CD4-positive, alpha-beta T cell treated with Interleukin-6 for 4 hours (primary cell): Measurements from ENCODE around the gene NCOA7.
"Not testable (repeated sequence)": the region's sequence is repeated elsewhere in the genome, so short reads cannot be mapped to it uniquely, and the experiment has no call there.

Source experiments
- DNase-seq: peaks from one replicate; pipeline ENCODE4 v3.0.0-alpha.2; 2020; ENCODE audit warnings: mixed read lengths

Gene NCOA7

GRCh38 chr6:125924169-125924568 is 133.4 kb downstream of the NCOA7 start:
- DNase-seq, result no peak

- no peak for DNase-seq
Observed at GRCh38 chr6:125924697-125925358, 134.1 kb downstream of the NCOA7 start.

- no peak for DNase-seq
Observed at GRCh38 chr6:125926711-125927110, 136.0 kb downstream of the NCOA7 start.

- no peak for DNase-seq
Observed at GRCh38 chr6:125927761-125928160, 137.0 kb downstream of the NCOA7 start.

- DNase-seq, result no peak
Observed at GRCh38 chr6:125930765-125931418, 140.1 kb downstream of the NCOA7 start.

- no peak for DNase-seq
Observed at GRCh38 chr6:125931733-125932450, 141.1 kb downstream of the NCOA7 start.

- DNase-seq, result no peak
Observed at GRCh38 chr6:125932451-125932795, 141.7 kb downstream of the NCOA7 start.

- DNase-seq, result not testable (repeated sequence)
Observed at GRCh38 chr6:125935520-125935919, 144.8 kb downstream of the NCOA7 start.

GRCh38 chr6:125939026-125939425 is 148.3 kb downstream of the NCOA7 start:
- no peak for DNase-seq

GRCh38 chr6:125939791-125940190 is 149.0 kb downstream of the NCOA7 start:
- no peak for DNase-seq

- no peak for DNase-seq
Observed at GRCh38 chr6:125940247-125941041, 149.7 kb downstream of the NCOA7 start.

GRCh38 chr6:125942672-125943527 is 152.1 kb downstream of the NCOA7 start:
- no peak for DNase-seq

- DNase-seq, result no peak
Observed at GRCh38 chr6:125943528-125944433, 153.0 kb downstream of the NCOA7 start.

- no peak for DNase-seq
Observed at GRCh38 chr6:125944434-125944816, 153.7 kb downstream of the NCOA7 start.

GRCh38 chr6:125944896-125945295 is 154.1 kb downstream of the NCOA7 start:
- no peak for DNase-seq

- no peak for DNase-seq
Observed at GRCh38 chr6:125945378-125946141, 154.8 kb downstream of the NCOA7 start.

- no peak for DNase-seq
Observed at GRCh38 chr6:125947615-125948014, 156.9 kb downstream of the NCOA7 start.

- no peak for DNase-seq
Observed at GRCh38 chr6:125948455-125948854, 157.7 kb downstream of the NCOA7 start.

GRCh38 chr6:125949069-125949468 is 158.3 kb downstream of the NCOA7 start:
- no peak for DNase-seq

GRCh38 chr6:125950293-125950692 is 159.5 kb downstream of the NCOA7 start:
- DNase-seq, result no peak
